Heart left ventricle (tissue), 16 donors: ENCODE data around the gene TMEM94. TPM values are rescaled to one million over a fixed set of nuclear protein-coding genes. Genes with fewer than 3 reads are reported as not detected.
A peak's percentile ranks its signal among the peaks of the same experiment; 100 is the strongest.

Experiments
- ATAC-seq, 4 donors: fragments of 200-7000 bp; cut with Tn5 transposase; one replicate each; pipeline ENCODE4 v1.9.1; 2020 to 2022; ENCODE audit warnings: moderate library complexity in 4 of 4, mild to moderate bottlenecking in 3 of 4, moderate number of reproducible peaks in 1 of 4
- DNase-seq, 5 donors: peaks; one replicate each; pipeline ENCODE4 v3.0.0-alpha.2; 2020
- H3K27ac ChIP-seq, 12 donors: fragments of 200-600 bp; sonication (generic) in 4 of 12; one replicate each; pipeline versions ENCODE4 v1.5.0 to v1.8.0; 2016 to 2022; ENCODE audit warnings: mild to moderate bottlenecking in 2 of 12
- H3K27me3 ChIP-seq, 9 donors: fragments of 200-600 bp; sonication (generic) in 2 of 9; one replicate each; pipeline versions ENCODE4 v1.5.1 to v1.8.0; 2016 to 2022; ENCODE audit warnings: mild to moderate bottlenecking in 3 of 9
- H3K36me3 ChIP-seq, 9 donors: fragments of 200-600 bp; sonication (generic) in 2 of 9; one replicate each; pipeline versions ENCODE4 v1.5.0 to v1.8.0; 2018 to 2022; ENCODE audit warnings: mild to moderate bottlenecking in 2 of 9
- H3K4me1 ChIP-seq, 12 donors: fragments of 200-600 bp; sonication (generic) in 4 of 12; one replicate each; pipeline versions ENCODE4 v1.5.0 to v1.8.0; 2016 to 2022; ENCODE audit warnings: mild to moderate bottlenecking in 3 of 12
- H3K4me3 ChIP-seq, 12 donors: fragments of 200-600 bp; sonication (generic) in 4 of 12; one replicate each; pipeline versions ENCODE4 v1.5.0 to v1.8.0; 2017 to 2022; ENCODE audit warnings: mild to moderate bottlenecking in 9 of 12, moderate library complexity in 4 of 12
- H3K9me3 ChIP-seq, 12 donors: fragments of 200-600 bp; sonication (generic) in 4 of 12; one replicate each; pipeline versions ENCODE4 v1.5.0 to v1.8.0; 2016 to 2022; ENCODE audit warnings: mild to moderate bottlenecking in 1 of 12
- CTCF ChIP-seq, 12 donors: fragments of 200-600 bp; sonication (generic) in 4 of 12; IDR thresholded peaks; one replicate each; pipeline versions ENCODE4 v1.5.0 to v1.8.0; 2018 to 2022; ENCODE audit warnings: antibody characterized with exemption in 12 of 12, mild to moderate bottlenecking in 5 of 12
- POLR2A ChIP-seq, 2 donors: fragments of 450-650 bp; IDR thresholded peaks; one replicate each; pipeline ENCODE4 v1.6.1; 2017; ENCODE audit warnings: antibody characterized with exemption in 2 of 2, mild to moderate bottlenecking in 2 of 2, moderate library complexity in 2 of 2
- WGBS, 4 donors: extraction: QIAGEN DNeasy Blood & Tissue Kit in 2 of 4; methylation state at CpG; one replicate each; pipeline versions ENCODE4 v1.1.5 to v1.1.7; 2013 to 2018; 5-methylcytosine and 5-hydroxymethylcytosine counted together
- intact Hi-C, 10 donors: fragments of 100-400 bp; cut with DNase I; formaldehyde crosslinking; loops; one replicate each; pipeline versions ENCODE4 v1.11.1 to v1.14.2; 2022
- polyA plus RNA-seq, 2 donors: library from polyadenylated mRNA; stranded (reverse); fragments of 200-250 nt; gene quantifications; one replicate each; pipeline ENCODE4 v1.2.3, GENCODE V29; 2013
- total RNA-seq, 9 donors: library from RNA; depleted of rRNA in 2 of 9; stranded (reverse); fragments of >200 nt in 2 of 9; fragmentation: NEBNext Ultra II Directional in 3 of 9; extraction: Animal tissue kit (Norgen Biotek cat#: 25700) in 3 of 9; gene quantifications; one replicate each; pipeline versions ENCODE4 v1.1.0 to v1.2.4, GENCODE V29; 2016 to 2023
- donor health status: ischemic (EF 13 %, LVEDD 7.1; RV severe dilation, severe dysfunction).
- donor health status: healthy with polysubstance abuse.
- donor health status: DM: no; HTN: yes; CAD: no.
- donor health status: DM: no; HTN: no; CAD: no.
- donor health status: ischemic (EF 25% LVEDD 6.9; RV normal size, moderate dysfunction).
- donor health status: ischemic (EF 25% LVEDD 5.7; RV mildly dilated, moderate dysfunction).
- donor health status: healthy.
- donor health status: DM: yes; HTN: yes; CAD: no.
- donor health status: ischemic (EF 35%, LVEDD 5.7; RV mildly dilated, moderate dysfunction).
- donor health status: nonischemic (EF 11% LVEDD 7.7; RV severe dilation, severe dysfunction).
- donor health status: DM: yes; HTN: yes; CAD: no.
- donor health status: PGD.
- donor health status: ischemic (EF 29% LVEDD 5.4; RV normal size, mild dysfunction).
- donor health status: nonischemic (EF 23%, LVEDD 6.1; RV moderate dilation, normal function).

Gene TMEM94
- total and polyA plus RNA-seq, 11 donors = 34.1 to 130 (median 47.3) TPM

GRCh38 chr17:75516619-75517296, 60.3 kb downstream of the TMEM94 start:
- Histone ChIP-seq H3K4me1 (peaks cover 3 to 47% (median 30%) of the 10 kb centered on the region in 12 donors), H3K27me3 (no peaks in the 10 kb centered on the region), H3K36me3 (peaks cover 0 to 33% (median 11%) of the 10 kb centered on the region in 9 donors), H3K27ac (peak overlapping the region in 11 of 12 donors; percentile 46 to 95 (median 70)), H3K4me3 (peak overlapping the region; percentile 77 to 99 (median 93)), H3K9me3 (no peaks in the 10 kb centered on the region)
- ATAC-seq = no peak
- TF ChIP-seq POLR2A (IDR thresholded peaks at IDR 0.05) (no peak), CTCF (IDR thresholded peaks at IDR 0.05) (no peak)
- 1% methylated on average over 14 to 65 of the region's 65 CpGs for WGBS, 4 donors
- peak in 4 of 5 donors; percentile 38 to 75 (median 42) for DNase-seq
- intact Hi-C loops = loop anchor here in 8 of 10 donors (1.0 to 10.0 kb wide), 10 partner anchors 59 to 232 kb away; partner anchors contain the start of genes MYO15B (in 5 of the 8), TMEM94 (in 4 of the 8) and SLC25A19 (in 1 of the 8)

- Histone ChIP-seq H3K27me3 (no peaks in the 10 kb centered on the region), H3K4me1 (peaks cover 0 to 41% (median 24%) of the 10 kb centered on the region in 12 donors), H3K36me3 (peaks cover 0 to 33% (median 14%) of the 10 kb centered on the region in 9 donors), H3K27ac (peak overlapping the region in 3 of 12 donors; percentile 73 to 93 (median 90)), H3K4me3 (peak overlapping the region; percentile 77 to 99 (median 93)), H3K9me3 (no peaks in the 10 kb centered on the region)
- WGBS, 4 donors = 38 to 47% (median 40%) methylated on average over 10 of the region's 10 CpGs
- ATAC-seq = no peak
- intact Hi-C loops = loop anchor here in 8 of 10 donors (2.0 to 10.0 kb wide), 8 partner anchors 60 to 233 kb away; partner anchors contain the start of genes MYO15B (in 5 of the 8), TMEM94 (in 3 of the 8) and SLC25A19 (in 1 of the 8)
- peak in 1 of 5 donors; percentile 19 for DNase-seq
- TF ChIP-seq POLR2A (IDR thresholded peaks at IDR 0.05) (no peak), CTCF (IDR thresholded peaks at IDR 0.05) (no peak)
Measured at GRCh38 chr17:75517297-75517865, 60.9 kb downstream of the TMEM94 start.

GRCh38 chr17:75518201-75518600, 61.8 kb downstream of the TMEM94 start:
- H3K9me3 ChIP-seq = no peaks in the 10 kb centered on the region
- WGBS, 4 donors = 74 to 89% (median 85%) methylated on average over 3 of the region's 3 CpGs
- H3K36me3 ChIP-seq = peaks cover 0 to 27% (median 15%) of the 10 kb centered on the region in 9 donors
- intact Hi-C loops = loop anchor here in 8 of 10 donors (5.0 to 10.0 kb wide), 7 partner anchors 61 to 233 kb away; partner anchors contain the start of genes MYO15B (in 5 of the 8), TMEM94 (in 3 of the 8) and SLC25A19 (in 1 of the 8)
- H3K27me3 ChIP-seq = no peaks in the 10 kb centered on the region
- DNase-seq (no peak), ATAC-seq (no peak)
- no peak for TF ChIP-seq CTCF (IDR thresholded peaks at IDR 0.05)
- H3K4me1 ChIP-seq = peaks cover 0 to 33% (median 19%) of the 10 kb centered on the region in 12 donors
- H3K4me3 ChIP-seq = peak overlapping the region in 1 of 12 donors; percentile 95
- peak overlapping the region in 1 of 12 donors; percentile 73 for H3K27ac ChIP-seq
